AG09309 (cell line): ENCODE measurements around the gene SLC16A6.
"Not testable (repeated sequence)": the region's sequence is repeated elsewhere in the genome, so short reads cannot be mapped to it uniquely, and the experiment has no call there.

ENCODE experiments used
- DNase-seq: peaks from one replicate; pipeline ENCODE4 v3.0.0-alpha.2; 2010; ENCODE audit warnings: low read depth
- H3K4me3 ChIP-seq: 2 replicates; pipeline ENCODE4 v1.5.1; 2011; ENCODE audit warnings: mild to moderate bottlenecking, low read depth, low read length, moderate library complexity; ENCODE audit not compliant: control insufficient read depth
- CTCF ChIP-seq: IDR thresholded peaks from 2 replicates; pipeline ENCODE4 v1.5.1; 2011; ENCODE audit warnings: mild to moderate bottlenecking, low read depth, low read length, inconsistent platforms; ENCODE audit not compliant: insufficient read depth, control insufficient read depth; ENCODE audit errors: missing control alignments

The SLC16A6 gene

GRCh38 chr17:68290268-68290954, 516 bp downstream of the SLC16A6 start:
- peak overlapping the region; percentile 71 for H3K4me3 ChIP-seq
- no peak for DNase-seq
- no peak for TF ChIP-seq CTCF

GRCh38 chr17:68289936-68290267, 1.0 kb downstream of the SLC16A6 start:
- H3K4me3 ChIP-seq: peak overlapping the region; percentile 71; the same call in 1 of the 2 replicates
- DNase-seq: no peak
- TF ChIP-seq CTCF: no peak

GRCh38 chr17:68289473-68289872, 1.5 kb downstream of the SLC16A6 start:
- peak; percentile 29 for DNase-seq
- no peak for TF ChIP-seq CTCF
- H3K4me3 ChIP-seq: no peak overlapping the region

GRCh38 chr17:68288804-68289203, 2.1 kb downstream of the SLC16A6 start:
- no peak for DNase-seq
- H3K4me3 ChIP-seq: no peak overlapping the region
- no peak for TF ChIP-seq CTCF

GRCh38 chr17:68288375-68288774, 2.6 kb downstream of the SLC16A6 start:
- H3K4me3 ChIP-seq: no peak overlapping the region
- no peak for TF ChIP-seq CTCF
- no peak for DNase-seq

- DNase-seq, H3K4me3 ChIP-seq: not testable (repeated sequence)
Measured at GRCh38 chr17:68281965-68282364, 9.0 kb downstream of the SLC16A6 start.

- no peak overlapping the region for H3K4me3 ChIP-seq
- DNase-seq: no peak
- no peak for TF ChIP-seq CTCF
Measured at GRCh38 chr17:68277807-68278206, 13.1 kb downstream of the SLC16A6 start.

- not testable (repeated sequence) for H3K4me3 ChIP-seq, DNase-seq
Measured at GRCh38 chr17:68276339-68276738, 14.6 kb downstream of the SLC16A6 start.
